HL-60 (cell line): Measurements from ENCODE around the gene GUCD1.

Source experiments
- GABPA ChIP-seq: IDR thresholded peaks from 2 replicates; pipeline ENCODE4 v1.6.1; 2012; ENCODE audit warnings: low read depth
- POLR2AphosphoS5 ChIP-seq: IDR thresholded peaks from 2 replicates; pipeline ENCODE4 v1.6.1; 2012; ENCODE audit warnings: low read depth
- TF ChIP-seq, protein P1 (sequence below): IDR thresholded peaks from one replicate; pipeline ENCODE4 v1.5.1; 2011; ENCODE audit warnings: low read length, control low read depth, inconsistent platforms; ENCODE audit not compliant: insufficient read depth

DNA sequence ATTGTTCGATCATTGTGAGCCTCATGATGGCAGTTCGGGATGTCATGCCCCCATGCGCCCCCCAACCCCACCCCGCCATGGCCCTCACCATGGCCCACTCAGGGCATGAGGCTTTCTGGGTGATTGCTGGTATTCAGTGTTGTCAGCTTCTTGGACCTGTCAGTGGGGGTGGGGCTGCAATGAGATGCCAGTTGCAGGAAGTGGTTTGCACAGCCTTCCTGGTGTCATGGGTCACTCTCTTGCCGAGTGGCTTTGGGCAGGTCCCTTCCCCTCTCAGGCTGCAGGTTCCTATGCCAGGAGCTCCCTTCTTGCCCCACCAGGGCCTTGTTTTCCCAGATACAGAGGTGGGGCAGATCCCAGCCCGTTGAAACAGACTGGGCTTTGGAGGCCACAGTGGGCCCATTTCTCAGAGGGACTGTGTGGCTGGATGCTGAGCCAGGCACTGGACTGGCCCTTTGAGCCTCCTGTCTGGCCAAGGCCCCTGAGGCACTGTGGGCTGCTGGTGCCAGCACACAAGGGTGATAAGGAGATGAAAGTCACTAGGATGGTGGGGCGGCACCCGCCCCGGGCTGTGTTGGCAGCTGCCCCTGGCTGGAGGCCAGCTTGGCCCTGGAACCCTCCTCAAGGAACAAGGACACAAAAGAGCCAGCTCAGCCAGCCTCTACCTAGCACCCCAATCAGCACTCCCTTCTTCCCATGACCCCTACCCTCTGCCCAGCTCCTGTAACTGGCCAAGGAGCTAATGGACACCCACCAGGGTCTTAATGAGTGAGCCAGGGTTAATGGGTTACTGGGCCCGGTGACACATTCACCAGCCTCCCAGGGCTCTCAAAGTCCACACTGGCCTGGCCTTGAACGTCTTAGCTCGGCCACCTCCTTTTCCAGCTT is 46.5 kb upstream of the GUCD1 start:
- TF ChIP-seq GABPA (no peak), POLR2AphosphoS5 (peak; percentile 27; the same call in 1 of the 2 replicates)
- TF ChIP-seq, protein P1, sequence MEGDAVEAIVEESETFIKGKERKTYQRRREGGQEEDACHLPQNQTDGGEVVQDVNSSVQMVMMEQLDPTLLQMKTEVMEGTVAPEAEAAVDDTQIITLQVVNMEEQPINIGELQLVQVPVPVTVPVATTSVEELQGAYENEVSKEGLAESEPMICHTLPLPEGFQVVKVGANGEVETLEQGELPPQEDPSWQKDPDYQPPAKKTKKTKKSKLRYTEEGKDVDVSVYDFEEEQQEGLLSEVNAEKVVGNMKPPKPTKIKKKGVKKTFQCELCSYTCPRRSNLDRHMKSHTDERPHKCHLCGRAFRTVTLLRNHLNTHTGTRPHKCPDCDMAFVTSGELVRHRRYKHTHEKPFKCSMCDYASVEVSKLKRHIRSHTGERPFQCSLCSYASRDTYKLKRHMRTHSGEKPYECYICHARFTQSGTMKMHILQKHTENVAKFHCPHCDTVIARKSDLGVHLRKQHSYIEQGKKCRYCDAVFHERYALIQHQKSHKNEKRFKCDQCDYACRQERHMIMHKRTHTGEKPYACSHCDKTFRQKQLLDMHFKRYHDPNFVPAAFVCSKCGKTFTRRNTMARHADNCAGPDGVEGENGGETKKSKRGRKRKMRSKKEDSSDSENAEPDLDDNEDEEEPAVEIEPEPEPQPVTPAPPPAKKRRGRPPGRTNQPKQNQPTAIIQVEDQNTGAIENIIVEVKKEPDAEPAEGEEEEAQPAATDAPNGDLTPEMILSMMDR, result no peak
